CD4-positive, alpha-beta memory T cell (primary cell): ENCODE data around the gene ACACA. TPM values are rescaled to one million over a fixed set of nuclear protein-coding genes. Genes with fewer than 3 reads are reported as not detected.

Source experiments
- CTCF ChIA-PET: fragments of 350-600 bp; sonication (Branson Sonifier 250); formaldehyde crosslinking; loops from one replicate; lab custom pipeline; 2021; ENCODE audit warnings: inconsistent platforms; ENCODE audit not compliant: partially characterized antibody; lab: Charles Lee
- POLR2A ChIA-PET: fragments of 350-600 bp; sonication (Branson Sonifier 250); formaldehyde crosslinking; loops from one replicate; lab custom pipeline; 2021; ENCODE audit not compliant: partially characterized antibody; lab: Charles Lee
- DNase-seq, 5 donors: peaks; one replicate each; pipeline versions ENCODE4 v3.0.0 to v3.0.0-alpha.2; 2020 to 2022; ENCODE audit warnings: mixed read lengths in 1 of 5
- H3K27ac ChIP-seq: one replicate; pipeline ENCODE4 v1.7.0; 2013; ENCODE audit warnings: low read depth, low read length
- H3K27me3 ChIP-seq: 2 replicates; pipeline ENCODE4 v1.7.0; 2013; ENCODE audit warnings: mild to moderate bottlenecking, low read length, moderate library complexity; ENCODE audit not compliant: insufficient read depth
- H3K36me3 ChIP-seq: 2 replicates; pipeline ENCODE4 v1.7.0; 2013; ENCODE audit warnings: mild to moderate bottlenecking, low read length, moderate library complexity; ENCODE audit not compliant: insufficient read depth
- H3K4me1 ChIP-seq: 2 replicates; pipeline ENCODE4 v1.7.0; 2013; ENCODE audit warnings: mild to moderate bottlenecking, low read length, moderate library complexity; ENCODE audit not compliant: insufficient read depth
- H3K4me3 ChIP-seq, 2 donors: one replicate each; pipeline ENCODE4 v1.7.0; 2013; ENCODE audit warnings: low read length in 2 of 2, mild to moderate bottlenecking in 1 of 2
- H3K9me3 ChIP-seq, 2 donors: one replicate each; pipeline ENCODE4 v1.7.0; 2013; ENCODE audit warnings: low read length in 2 of 2, control low read depth in 1 of 2; ENCODE audit not compliant: control insufficient read depth in 1 of 2
- H3K27ac Mint-ChIP-seq, 7 donors: one replicate each; pipeline ENCODE4 v1.8.0; 2020 to 2021; ENCODE audit warnings: mixed read lengths in 7 of 7, mild to moderate bottlenecking in 6 of 7, inconsistent platforms in 3 of 7, moderate library complexity in 3 of 7
- H3K27me3 Mint-ChIP-seq, 2 donors: one replicate each; pipeline ENCODE4 v1.8.0; 2020 to 2021; ENCODE audit warnings: mixed read lengths in 2 of 2
- H3K36me3 Mint-ChIP-seq, 2 donors: one replicate each; pipeline ENCODE4 v1.8.0; 2020 to 2021; ENCODE audit warnings: mixed read lengths in 2 of 2, inconsistent platforms in 1 of 2, mild to moderate bottlenecking in 1 of 2
- H3K4me1 Mint-ChIP-seq, 4 donors: one replicate each; pipeline ENCODE4 v1.8.0; 2020 to 2021; ENCODE audit warnings: mixed read lengths in 4 of 4, mild to moderate bottlenecking in 1 of 4
- H3K4me3 Mint-ChIP-seq, 8 donors: one replicate each; pipeline ENCODE4 v1.8.0; 2020 to 2021; ENCODE audit warnings: mixed read lengths in 8 of 8, mild to moderate bottlenecking in 7 of 8, moderate library complexity in 6 of 8, inconsistent platforms in 3 of 8
- H3K9me3 Mint-ChIP-seq, 8 donors: one replicate each; pipeline ENCODE4 v1.8.0; 2020 to 2021; ENCODE audit warnings: mixed read lengths in 8 of 8, mild to moderate bottlenecking in 5 of 8, inconsistent platforms in 3 of 8, moderate library complexity in 1 of 8
- intact Hi-C: fragments of 100-400 bp; cut with micrococcal nuclease; formaldehyde crosslinking; loops from one replicate; pipeline ENCODE4 v1.15.1; 2023
- polyA plus RNA-seq, 2 donors: library from polyadenylated mRNA; unstranded; fragments of 300-500 nt; fragmentation: Illumina TruSeq; gene quantifications; one replicate each; pipeline ENCODE4 v1.2.3, GENCODE V29; 2021
- total RNA-seq, 2 experiments: library from RNA; stranded (reverse); gene quantifications; one replicate each; pipeline ENCODE4 v1.2.3, GENCODE V29; 2021

ACACA gene
- total and polyA plus RNA-seq, 4 experiments from 2014 or later: 4.8 to 15.2 (median 10.1) TPM

GRCh38 chr17:37137070-37137610 is 269.5 kb downstream of the ACACA start:
- H3K4me3 ChIP-seq: no peak overlapping the region
- no peaks in the 10 kb centered on the region for H3K9me3 ChIP-seq
- H3K27me3 ChIP-seq: no peaks in the 10 kb centered on the region
- no peaks in the 10 kb centered on the region for H3K36me3 ChIP-seq
- Mint-ChIP-seq H3K9me3 (no peaks in the 10 kb centered on the region), H3K27me3 (no peaks in the 10 kb centered on the region), H3K36me3 (peaks cover 2 to 19% of the 10 kb centered on the region in 2 donors), H3K4me3 (no peak overlapping the region), H3K4me1 (no peaks in the 10 kb centered on the region), H3K27ac (no peak overlapping the region)
- no peak overlapping the region for H3K27ac ChIP-seq
- intact Hi-C loops: no loop called here
- no peak for DNase-seq
- H3K4me1 ChIP-seq: no peaks in the 10 kb centered on the region
- ChIA-PET POLR2A (no interaction called here), CTCF (interaction anchor here (0.7 kb wide), 1 partner anchor 18 kb away, joined by 3 read pairs; no protein-coding TSS in a partner anchor)

GRCh38 chr17:37135576-37135975 is 271.1 kb downstream of the ACACA start:
- H3K9me3 ChIP-seq: no peaks in the 10 kb centered on the region
- H3K36me3 Mint-ChIP-seq: peaks cover 0 to 13% of the 10 kb centered on the region in 2 donors
- H3K27ac Mint-ChIP-seq: no peak overlapping the region
- no peak overlapping the region for H3K4me3 Mint-ChIP-seq
- H3K9me3 Mint-ChIP-seq: no peaks in the 10 kb centered on the region
- H3K27me3 Mint-ChIP-seq: no peaks in the 10 kb centered on the region
- intact Hi-C loops: no loop called here
- ChIA-PET CTCF (no interaction called here), POLR2A (no interaction called here)
- H3K27ac ChIP-seq: no peak overlapping the region
- no peak for DNase-seq
- H3K4me3 ChIP-seq: no peak overlapping the region
- no peaks in the 10 kb centered on the region for H3K36me3 ChIP-seq
- no peaks in the 10 kb centered on the region for H3K4me1 Mint-ChIP-seq
- H3K4me1 ChIP-seq: no peaks in the 10 kb centered on the region
- H3K27me3 ChIP-seq: no peaks in the 10 kb centered on the region

- CTCF ChIA-PET: no interaction called here
Observed at GRCh38 chr17:37134050-37134449, 272.6 kb downstream of the ACACA start.

GRCh38 chr17:37133136-37133535 is 273.5 kb downstream of the ACACA start:
- CTCF ChIA-PET: no interaction called here

More at GRCh38 chr17:37134050-37134449, 272.6 kb downstream of the ACACA start:
- Mint-ChIP-seq H3K36me3 (peaks cover 9 to 17% of the 10 kb centered on the region in 2 donors), H3K4me1 (no peaks in the 10 kb centered on the region), H3K4me3 (no peak overlapping the region), H3K27ac (peak overlapping the region in 1 of 7 donors; percentile 9), H3K27me3 (no peaks in the 10 kb centered on the region), H3K9me3 (no peaks in the 10 kb centered on the region)
- intact Hi-C loops: no loop called here
- H3K4me1 ChIP-seq: no peaks in the 10 kb centered on the region
- no peaks in the 10 kb centered on the region for H3K36me3 ChIP-seq
- no peak overlapping the region for H3K4me3 ChIP-seq
- POLR2A ChIA-PET: no interaction called here
- no peaks in the 10 kb centered on the region for H3K27me3 ChIP-seq
- H3K9me3 ChIP-seq: no peaks in the 10 kb centered on the region
- no peak overlapping the region for H3K27ac ChIP-seq
- DNase-seq: peak in 1 of 5 donors; percentile 5

GRCh38 chr17:37131669-37132611 is 274.7 kb downstream of the ACACA start:
- no peak overlapping the region for H3K27ac ChIP-seq
- no peaks in the 10 kb centered on the region for H3K27me3 Mint-ChIP-seq
- no peaks in the 10 kb centered on the region for H3K27me3 ChIP-seq
- no peaks in the 10 kb centered on the region for H3K36me3 ChIP-seq
- no peak overlapping the region for H3K27ac Mint-ChIP-seq
- POLR2A ChIA-PET: no interaction called here
- no peak overlapping the region for H3K4me3 ChIP-seq
- no peak for DNase-seq
- H3K4me3 Mint-ChIP-seq: no peak overlapping the region
- no peaks in the 10 kb centered on the region for H3K4me1 Mint-ChIP-seq
- intact Hi-C loops: no loop called here
- H3K9me3 Mint-ChIP-seq: no peaks in the 10 kb centered on the region
- no peaks in the 10 kb centered on the region for H3K4me1 ChIP-seq
- CTCF ChIA-PET: no interaction called here
- no peaks in the 10 kb centered on the region for H3K9me3 ChIP-seq
- peaks cover 15 to 16% of the 10 kb centered on the region in 2 donors for H3K36me3 Mint-ChIP-seq

More at GRCh38 chr17:37133136-37133535, 273.5 kb downstream of the ACACA start:
- H3K4me1 ChIP-seq: no peaks in the 10 kb centered on the region
- Mint-ChIP-seq H3K27ac (no peak overlapping the region), H3K4me1 (no peaks in the 10 kb centered on the region), H3K9me3 (no peaks in the 10 kb centered on the region), H3K36me3 (peaks cover 15 to 16% of the 10 kb centered on the region in 2 donors), H3K27me3 (no peaks in the 10 kb centered on the region), H3K4me3 (no peak overlapping the region)
- POLR2A ChIA-PET: no interaction called here
- intact Hi-C loops: no loop called here
- no peaks in the 10 kb centered on the region for H3K36me3 ChIP-seq
- H3K4me3 ChIP-seq: no peak overlapping the region
- no peaks in the 10 kb centered on the region for H3K9me3 ChIP-seq
- H3K27me3 ChIP-seq: no peaks in the 10 kb centered on the region
- no peak overlapping the region for H3K27ac ChIP-seq
- no peak for DNase-seq

GRCh38 chr17:37130984-37131446 is 275.6 kb downstream of the ACACA start:
- H3K4me1 Mint-ChIP-seq: no peaks in the 10 kb centered on the region
- no peak overlapping the region for H3K27ac ChIP-seq
- no peaks in the 10 kb centered on the region for H3K27me3 ChIP-seq
- ChIA-PET CTCF (no interaction called here), POLR2A (no interaction called here)
- no peaks in the 10 kb centered on the region for H3K9me3 ChIP-seq
- peaks cover 22 to 24% of the 10 kb centered on the region in 2 donors for H3K36me3 Mint-ChIP-seq
- H3K9me3 Mint-ChIP-seq: no peaks in the 10 kb centered on the region
- H3K36me3 ChIP-seq: no peaks in the 10 kb centered on the region
- no peak overlapping the region for H3K4me3 ChIP-seq
- no peak overlapping the region for H3K27ac Mint-ChIP-seq
- no peak overlapping the region for H3K4me3 Mint-ChIP-seq
- no peaks in the 10 kb centered on the region for H3K27me3 Mint-ChIP-seq
- intact Hi-C loops: no loop called here
- no peaks in the 10 kb centered on the region for H3K4me1 ChIP-seq
- DNase-seq: no peak

GRCh38 chr17:37124821-37125173 is 281.8 kb downstream of the ACACA start:
- H3K36me3 Mint-ChIP-seq: peaks cover 42 to 52% of the 10 kb centered on the region in 2 donors
- Histone ChIP-seq H3K27ac (no peak overlapping the region), H3K4me1 (no peaks in the 10 kb centered on the region), H3K9me3 (no peaks in the 10 kb centered on the region), H3K27me3 (no peaks in the 10 kb centered on the region), H3K36me3 (peaks cover 4% of the 10 kb centered on the region), H3K4me3 (no peak overlapping the region)
- intact Hi-C loops: no loop called here
- POLR2A ChIA-PET: no interaction called here
- H3K9me3 Mint-ChIP-seq: no peaks in the 10 kb centered on the region
- H3K27ac Mint-ChIP-seq: peak overlapping the region in 1 of 7 donors; percentile 64
- H3K27me3 Mint-ChIP-seq: no peaks in the 10 kb centered on the region
- no peak overlapping the region for H3K4me3 Mint-ChIP-seq
- no peak for DNase-seq
- CTCF ChIA-PET: no interaction called here
- no peaks in the 10 kb centered on the region for H3K4me1 Mint-ChIP-seq
